ENCODE data around the gene IFT43. TPM values are rescaled to one million over a fixed set of nuclear protein-coding genes. Genes with fewer than 3 reads are reported as not detected.
"Not testable (repeated sequence)": the region's sequence is repeated elsewhere in the genome, so short reads cannot be mapped to it uniquely, and the experiment has no call there.

IFT43 gene
- total RNA-seq, 1 donor from 2014 or later = 36.9 TPM

DNA sequence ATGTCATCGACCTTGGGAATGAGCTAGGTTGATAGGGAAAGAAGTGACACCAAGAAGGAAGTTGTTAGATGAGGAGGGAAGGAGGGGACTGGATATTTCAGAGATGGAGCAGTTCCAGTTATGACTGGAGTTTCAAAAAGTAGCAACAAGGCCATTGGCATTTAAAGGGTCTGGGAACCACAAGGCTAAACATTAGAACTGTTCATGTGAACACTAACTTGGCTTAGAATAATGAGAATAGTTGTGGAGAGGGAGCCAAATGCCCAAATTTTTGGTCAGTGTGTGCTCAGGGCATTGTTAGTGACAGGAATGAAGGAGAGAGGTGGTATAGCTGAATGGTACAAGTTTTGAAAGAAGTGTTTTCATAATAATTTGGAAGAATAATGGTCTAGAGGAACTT lies 16.8 kb downstream of the IFT43 start:
- no peak overlapping the region for H3K4me3 Mint-ChIP-seq
- peaks cover 11% of the 10 kb centered on the region for H3K9me3 Mint-ChIP-seq
- no peak for DNase-seq (ENCODE audit: extremely low spot score, unreplicated experiment)
- H3K36me3 Mint-ChIP-seq = peaks cover 66% of the 10 kb centered on the region
- H3K4me1 Mint-ChIP-seq (ENCODE audit: unreplicated experiment) = no peaks in the 10 kb centered on the region
- TF ChIP-seq, protein P1, sequence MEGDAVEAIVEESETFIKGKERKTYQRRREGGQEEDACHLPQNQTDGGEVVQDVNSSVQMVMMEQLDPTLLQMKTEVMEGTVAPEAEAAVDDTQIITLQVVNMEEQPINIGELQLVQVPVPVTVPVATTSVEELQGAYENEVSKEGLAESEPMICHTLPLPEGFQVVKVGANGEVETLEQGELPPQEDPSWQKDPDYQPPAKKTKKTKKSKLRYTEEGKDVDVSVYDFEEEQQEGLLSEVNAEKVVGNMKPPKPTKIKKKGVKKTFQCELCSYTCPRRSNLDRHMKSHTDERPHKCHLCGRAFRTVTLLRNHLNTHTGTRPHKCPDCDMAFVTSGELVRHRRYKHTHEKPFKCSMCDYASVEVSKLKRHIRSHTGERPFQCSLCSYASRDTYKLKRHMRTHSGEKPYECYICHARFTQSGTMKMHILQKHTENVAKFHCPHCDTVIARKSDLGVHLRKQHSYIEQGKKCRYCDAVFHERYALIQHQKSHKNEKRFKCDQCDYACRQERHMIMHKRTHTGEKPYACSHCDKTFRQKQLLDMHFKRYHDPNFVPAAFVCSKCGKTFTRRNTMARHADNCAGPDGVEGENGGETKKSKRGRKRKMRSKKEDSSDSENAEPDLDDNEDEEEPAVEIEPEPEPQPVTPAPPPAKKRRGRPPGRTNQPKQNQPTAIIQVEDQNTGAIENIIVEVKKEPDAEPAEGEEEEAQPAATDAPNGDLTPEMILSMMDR (conservative IDR thresholded peaks at IDR 0.05) = no peak
- no peak overlapping the region for H3K27ac Mint-ChIP-seq
- H3K27me3 Mint-ChIP-seq = no peaks in the 10 kb centered on the region

GRCh38 chr14:76006253-76006652 lies 20.7 kb downstream of the IFT43 start:
- Mint-ChIP-seq H3K4me1 (ENCODE audit: unreplicated experiment) (no peaks in the 10 kb centered on the region), H3K36me3 (peaks cover 69% of the 10 kb centered on the region), H3K27me3 (no peaks in the 10 kb centered on the region), H3K9me3 (peaks cover 11% of the 10 kb centered on the region), H3K27ac (no peak overlapping the region), H3K4me3 (no peak overlapping the region)
- TF ChIP-seq, protein P1 (conservative IDR thresholded peaks at IDR 0.05) = no peak
- DNase-seq (ENCODE audit: extremely low spot score, unreplicated experiment) = no peak

DNA sequence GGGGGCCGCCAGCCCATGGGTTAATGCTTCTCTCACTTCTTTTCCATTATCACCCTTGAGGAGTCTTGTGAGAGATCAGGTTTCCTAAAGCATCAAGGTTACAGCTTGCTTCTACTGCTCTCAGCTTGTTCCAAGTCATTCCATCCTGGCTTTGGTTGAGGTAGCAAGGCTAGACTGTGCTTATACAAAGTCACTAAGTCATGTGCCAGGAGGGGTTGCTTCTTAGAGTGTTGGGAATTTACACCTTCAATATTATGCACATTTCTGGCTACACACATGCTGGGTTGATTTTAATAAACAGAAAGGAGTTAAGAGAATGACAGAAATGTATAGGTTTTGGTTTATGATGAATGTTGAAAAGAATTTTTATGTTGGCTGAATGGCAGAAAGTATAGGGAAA lies 21.8 kb downstream of the IFT43 start:
- Mint-ChIP-seq H3K4me1 (ENCODE audit: unreplicated experiment) (no peaks in the 10 kb centered on the region), H3K4me3 (no peak overlapping the region), H3K27me3 (no peaks in the 10 kb centered on the region), H3K27ac (no peak overlapping the region), H3K9me3 (peaks cover 10% of the 10 kb centered on the region), H3K36me3 (peaks cover 71% of the 10 kb centered on the region)
- no peak for DNase-seq (ENCODE audit: extremely low spot score, unreplicated experiment)
- TF ChIP-seq, protein P1 (conservative IDR thresholded peaks at IDR 0.05) = no peak

DNA sequence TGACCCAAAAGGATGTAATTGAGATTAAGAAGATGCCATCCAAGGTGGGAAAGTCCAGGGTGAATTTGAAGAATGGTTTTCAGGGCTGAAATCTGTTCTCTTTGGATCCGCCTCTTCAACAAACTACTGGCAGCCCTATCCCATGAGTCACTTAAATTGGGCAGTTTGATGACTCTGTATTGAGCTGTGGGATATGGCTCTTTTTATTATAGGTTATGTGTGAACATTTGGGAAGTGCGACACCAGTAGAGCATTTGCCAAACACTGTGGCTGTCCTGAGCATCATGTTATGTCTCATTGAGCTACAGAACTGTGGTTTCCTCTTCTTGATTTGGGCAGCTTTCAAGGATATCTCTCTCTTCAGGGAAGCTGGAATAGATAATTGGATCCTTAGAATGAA lies 22.3 kb downstream of the IFT43 start:
- DNase-seq (ENCODE audit: extremely low spot score, unreplicated experiment) = no peak
- Mint-ChIP-seq H3K27ac (no peak overlapping the region), H3K9me3 (peaks cover 6% of the 10 kb centered on the region), H3K27me3 (no peaks in the 10 kb centered on the region), H3K36me3 (peaks cover 71% of the 10 kb centered on the region), H3K4me3 (no peak overlapping the region), H3K4me1 (ENCODE audit: unreplicated experiment) (no peaks in the 10 kb centered on the region)
- TF ChIP-seq, protein P1 (conservative IDR thresholded peaks at IDR 0.05) = no peak

DNA sequence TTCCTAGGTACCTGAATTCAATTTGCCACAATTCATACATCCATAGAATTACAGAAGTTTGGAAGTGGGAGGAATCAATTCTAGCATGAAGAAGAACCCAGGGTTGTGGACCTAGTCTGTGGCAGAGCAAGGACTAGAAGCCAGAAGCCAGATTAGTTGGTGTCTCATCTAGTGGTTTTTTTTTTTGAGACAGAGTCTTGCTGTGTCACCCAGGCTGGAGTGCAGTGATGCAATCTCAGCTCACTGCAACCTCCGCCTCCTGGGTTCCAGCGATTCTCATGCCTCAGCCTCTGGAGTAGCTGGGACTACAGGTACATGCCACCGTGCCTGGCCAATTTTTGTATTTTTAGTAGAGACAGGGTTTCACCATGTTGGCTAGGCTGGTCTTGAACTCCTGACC lies 24.1 kb downstream of the IFT43 start:
- H3K27me3 Mint-ChIP-seq; H3K4me3 Mint-ChIP-seq; H3K27ac Mint-ChIP-seq; DNase-seq (ENCODE audit: extremely low spot score, unreplicated experiment); H3K9me3 Mint-ChIP-seq; H3K4me1 Mint-ChIP-seq (ENCODE audit: unreplicated experiment): not testable (repeated sequence)
- peaks cover 77% of the 10 kb centered on the region for H3K36me3 Mint-ChIP-seq

- peaks cover 73% of the 10 kb centered on the region for H3K36me3 Mint-ChIP-seq
- H3K27ac Mint-ChIP-seq = no peak overlapping the region
- H3K9me3 Mint-ChIP-seq = no peaks in the 10 kb centered on the region
- no peaks in the 10 kb centered on the region for H3K4me1 Mint-ChIP-seq (ENCODE audit: unreplicated experiment)
- H3K4me3 Mint-ChIP-seq = no peak overlapping the region
- no peak for DNase-seq (ENCODE audit: extremely low spot score, unreplicated experiment)
- TF ChIP-seq, protein P1 (conservative IDR thresholded peaks at IDR 0.05) = no peak
- no peaks in the 10 kb centered on the region for H3K27me3 Mint-ChIP-seq
These were observed 26.4 kb downstream of the IFT43 start for GRCh38 chr14:76011930-76012329.

All from type B pancreatic cell (in vitro differentiated cells).